GM03348 (cell line): ENCODE measurements around the gene TIAM2.

ENCODE experiments used
- DNase-seq: peaks from one replicate; pipeline ENCODE4 v3.0.0; 2012; ENCODE audit warnings: low spot score

The TIAM2 gene

GRCh38 chr6:155263373-155264063, 268.4 kb downstream of the TIAM2 start, which contains the start of gene CLDN20:
Gene CLDN20, plus strand, starts transcription at chr6:155264013. Its CDS starts 11,707 bp downstream, at chr6:155275720.
- no peak for DNase-seq

GRCh38 chr6:155264693-155265320, 269.7 kb downstream of the TIAM2 start:
- peak; percentile 60 for DNase-seq

GRCh38 chr6:155265843-155266535, 270.9 kb downstream of the TIAM2 start:
- DNase-seq, result peak; percentile 14

GRCh38 chr6:155267411-155267810, 272.3 kb downstream of the TIAM2 start:
- no peak for DNase-seq

- peak; percentile 26 for DNase-seq
Observed at GRCh38 chr6:155268088-155268867, 273.2 kb downstream of the TIAM2 start.

- DNase-seq, result no peak
Observed at GRCh38 chr6:155269765-155270164, 274.6 kb downstream of the TIAM2 start.

GRCh38 chr6:155270561-155271091, 275.5 kb downstream of the TIAM2 start:
- no peak for DNase-seq

- DNase-seq, result no peak
Observed at GRCh38 chr6:155271145-155271544, 276.0 kb downstream of the TIAM2 start.

GRCh38 chr6:155272353-155273232, 277.5 kb downstream of the TIAM2 start:
- DNase-seq, result peak; percentile 24

- peak; percentile 68 for DNase-seq
Observed at GRCh38 chr6:155273431-155273830, 278.3 kb downstream of the TIAM2 start.

GRCh38 chr6:155274106-155274505, 279.0 kb downstream of the TIAM2 start:
- DNase-seq, result peak; percentile 2

GRCh38 chr6:155274533-155274932, 279.4 kb downstream of the TIAM2 start:
- peak; percentile 20 for DNase-seq

- no peak for DNase-seq
Observed at GRCh38 chr6:155275808-155276480, 280.8 kb downstream of the TIAM2 start.

GRCh38 chr6:155276638-155277037, 281.5 kb downstream of the TIAM2 start:
- no peak for DNase-seq

- DNase-seq, result no peak
Observed at GRCh38 chr6:155278319-155279049, 283.4 kb downstream of the TIAM2 start.

GRCh38 chr6:155284775-155285174, 289.7 kb downstream of the TIAM2 start:
- DNase-seq, result no peak

- no peak for DNase-seq
Observed at GRCh38 chr6:155287762-155288161, 292.6 kb downstream of the TIAM2 start.

- DNase-seq, result no peak
Observed at GRCh38 chr6:155290491-155290890, 295.4 kb downstream of the TIAM2 start.

- DNase-seq, result no peak
Observed at GRCh38 chr6:155291291-155291690, 296.2 kb downstream of the TIAM2 start.

- no peak for DNase-seq
Observed at GRCh38 chr6:155292711-155293110, 297.6 kb downstream of the TIAM2 start.
